K562 (cell line): ENCODE results near the gene MAML1. TPM values are rescaled to one million over a fixed set of nuclear protein-coding genes. Genes with fewer than 3 reads are reported as not detected.

ENCODE experiments used
- BCL6 ChIP-seq: fragments of 250-450 bp; sonication (Bioruptor Pico); IDR thresholded peaks from 2 replicates; pipeline ENCODE4 v1.4.0; 2020
- BRD4 ChIP-seq: fragments of 200-600 bp; sonication (generic); IDR thresholded peaks from 2 replicates; pipeline ENCODE4 v1.6.1; 2017; ENCODE audit warnings: inconsistent platforms
- BRD9 ChIP-seq: fragments of 450-650 bp; IDR thresholded peaks from 2 replicates; pipeline ENCODE4 v1.6.1; 2018; ENCODE audit warnings: low read depth; ENCODE audit not compliant: partially characterized antibody
- CEBPB ChIP-seq: fragments of 450-650 bp; IDR thresholded peaks from 2 replicates; pipeline ENCODE4 v1.6.1; 2016; ENCODE audit warnings: missing genetic modification characterization, missing compliant biosample characterization
- ETV1 ChIP-seq: fragments of 450-650 bp; conservative IDR thresholded peaks from 2 replicates; pipeline ENCODE4 v1.6.1; 2016; ENCODE audit warnings: missing genetic modification characterization, control low read depth, low read depth, missing compliant biosample characterization
- IRF2 ChIP-seq: sonication (generic); formaldehyde crosslinking; IDR thresholded peaks from 2 replicates; pipeline ENCODE4 v1.8.1; 2022; ENCODE audit warnings: mild to moderate bottlenecking, missing genetic modification reagents
- MED1 ChIP-seq: sonication (generic); formaldehyde crosslinking; IDR thresholded peaks from 2 replicates; pipeline ENCODE4 v1.8.1; 2023; ENCODE audit warnings: missing genetic modification reagents, borderline replicate concordance
- MYC ChIP-seq, 2 experiments: fragments of 250-450 bp in 1 of 2; sonication (Bioruptor Pico) in 1 of 2; IDR thresholded peaks; 2 replicates each; pipeline versions ENCODE4 v1.5.1 to v1.6.1; 2012 to 2021; ENCODE audit warnings: low read depth in 2 of 2, borderline replicate concordance in 1 of 2, improper control_type of control experiment in 1 of 2, low read length in 1 of 2, mild to moderate bottlenecking in 1 of 2, moderate library complexity in 1 of 2
- NONO ChIP-seq, 2 experiments: fragments of 200-400 bp in 1 of 2; fragments of 450-650 bp in 1 of 2; formaldehyde crosslinking in 1 of 2; IDR thresholded peaks; 2 replicates each; pipeline ENCODE4 v1.6.1; 2017; ENCODE audit warnings: low read depth in 2 of 2, mild to moderate bottlenecking in 2 of 2, moderate library complexity in 2 of 2, low read length in 1 of 2
- PHF8 ChIP-seq: fragments of 200-600 bp; sonication (generic); IDR thresholded peaks from 2 replicates; pipeline ENCODE4 v1.6.1; 2012; ENCODE audit warnings: mixed run types, mild to moderate bottlenecking, inconsistent platforms, low read length, moderate library complexity, borderline replicate concordance
- POLR2G ChIP-seq: fragments of 200-400 bp; formaldehyde crosslinking; IDR thresholded peaks from 2 replicates; pipeline ENCODE4 v1.6.1; 2017; ENCODE audit warnings: low read depth, mild to moderate bottlenecking, antibody characterized with exemption, low read length, moderate library complexity
- RBBP5 ChIP-seq: fragments of 200-600 bp; sonication (generic); IDR thresholded peaks from 2 replicates; pipeline ENCODE4 v1.6.1; 2012; ENCODE audit warnings: borderline replicate concordance, mild to moderate bottlenecking, low read length, control low read depth, inconsistent platforms; ENCODE audit not compliant: insufficient read depth, poor library complexity, severe bottlenecking
- TRIM28 ChIP-seq: fragments of 450-650 bp; IDR thresholded peaks from 2 replicates; pipeline ENCODE4 v1.6.1; 2017
- XRCC4 ChIP-seq: IDR thresholded peaks from one replicate; pipeline ENCODE4 v1.6.1; 2011; ENCODE audit not compliant: insufficient read depth, insufficient read length; ENCODE audit errors: extremely low read depth
- ZBTB49 ChIP-seq: sonication (generic); formaldehyde crosslinking; IDR thresholded peaks from 2 replicates; pipeline ENCODE4 v1.8.0; 2022; ENCODE audit warnings: missing genetic modification reagents, mild to moderate bottlenecking, borderline replicate concordance
- ZNF143 ChIP-seq: sonication (generic); formaldehyde crosslinking; IDR thresholded peaks from 2 replicates; pipeline ENCODE4 v1.9.0; 2022; ENCODE audit warnings: mild to moderate bottlenecking, missing genetic modification reagents
- ZNF449 ChIP-seq: fragments of 250-450 bp; sonication (Bioruptor Pico); IDR thresholded peaks from 2 replicates; pipeline ENCODE4 v1.8.0; 2022; ENCODE audit warnings: moderate library complexity, mild to moderate bottlenecking, inconsistent platforms
- ZNF79 ChIP-seq: fragments of 250-450 bp; sonication (Bioruptor Pico); IDR thresholded peaks from 2 replicates; pipeline ENCODE4 v1.4.0; 2020; ENCODE audit warnings: low read depth, mild to moderate bottlenecking, moderate library complexity
- polyA plus RNA-seq, 8 experiments: library from polyadenylated mRNA; depleted of rRNA in 4 of 8; stranded (reverse) in 5 of 8; unstranded in 3 of 8; fragments of >200 nt; fragmentation: Nextera tagmentation in 2 of 8; fragmentation: Illumina TruSeq in 1 of 8; extraction: Ambion mirVana in 2 of 8; extraction: Trizol in 1 of 8; gene quantifications; 2 replicates each; pipeline versions ENCODE4 v1.2.1 to v1.2.3, GENCODE V29; 2011 to 2014; ENCODE audit warnings: inconsistent platforms in 1 of 8, missing spikeins in 1 of 8
- total RNA-seq, 7 experiments: library from RNA; depleted of rRNA in 6 of 7; stranded (reverse); fragments of >200 nt in 6 of 7; fragmentation: Illumina TruSeq in 2 of 7; extraction: Trizol in 2 of 7; gene quantifications; 2 replicates each; pipeline versions ENCODE4 v1.2.1 to v1.2.3, GENCODE V29; 2011 to 2021; ENCODE audit warnings: low replicate concordance in 1 of 7
- TF ChIP-seq, protein P1 (sequence below): fragments of 450-650 bp; IDR thresholded peaks from 2 replicates; pipeline ENCODE4 v1.6.1; 2014; ENCODE audit warnings: low read depth, mild to moderate bottlenecking, moderate library complexity, borderline replicate concordance
- TF ChIP-seq, protein P2 (sequence below): fragments of 450-650 bp; formaldehyde crosslinking; IDR thresholded peaks from 2 replicates; pipeline ENCODE4 v1.4.0; 2022; ENCODE audit warnings: mild to moderate bottlenecking, moderate library complexity

The MAML1 gene
- total and polyA plus RNA-seq, 9 of the 15 experiments (the other 6 are each of a cell fraction or from before 2014, with no cell fraction given): 0.32 to 18.4 (median 7.0) TPM

DNA sequence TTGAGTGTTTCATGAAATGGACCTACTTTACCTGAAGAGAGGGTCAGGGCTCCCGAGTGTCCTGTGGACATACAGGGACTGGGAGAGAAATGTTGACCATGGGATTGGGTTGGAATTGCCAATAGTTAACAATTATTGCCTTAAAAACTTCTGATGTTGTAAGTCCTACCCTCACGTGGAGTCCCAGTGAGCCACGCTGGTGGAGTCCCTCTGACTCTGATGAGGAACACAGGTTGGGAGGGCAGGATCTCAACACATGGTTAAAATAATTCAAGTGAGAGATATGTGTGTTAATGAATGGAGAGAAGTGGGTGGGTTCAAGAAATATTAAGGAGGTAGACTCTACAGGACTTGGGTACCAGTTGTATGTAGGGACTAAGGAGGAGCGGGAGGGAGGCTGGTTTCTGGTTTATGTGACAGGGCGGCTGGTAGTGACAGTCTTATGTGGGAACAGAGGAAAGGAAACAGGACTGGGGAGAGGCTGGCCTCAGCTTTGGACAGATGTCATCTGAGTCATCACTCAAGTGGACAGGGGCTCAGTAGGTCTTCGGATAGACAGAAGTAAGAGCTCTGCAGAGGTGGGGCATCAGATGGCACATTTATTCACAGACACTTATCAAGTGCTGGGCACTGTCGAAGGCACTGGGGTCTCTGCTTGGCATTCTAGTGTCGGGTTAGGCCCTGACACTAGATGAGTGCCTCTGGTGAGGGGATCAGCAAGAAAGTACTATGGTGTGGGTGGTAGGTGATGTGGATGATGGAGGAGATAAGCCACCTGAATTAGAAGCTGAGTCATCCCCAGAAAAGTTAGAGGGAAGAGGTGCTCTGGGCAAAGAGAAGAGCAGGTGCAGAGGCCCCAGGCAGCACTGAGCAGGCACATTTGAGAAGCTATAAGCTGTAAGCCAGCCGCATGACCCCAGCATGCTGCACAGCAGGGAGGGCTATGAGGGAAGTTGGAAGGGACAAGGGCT, 27.2 kb downstream of the MAML1 start (continued):
- TF ChIP-seq ZNF449: no peak
- TF ChIP-seq BRD9: no peak
- no peak for TF ChIP-seq BRD4
- no peak for TF ChIP-seq ZNF79 (CRISPR knock-in tag)
- no peak for TF ChIP-seq NONO (IDR thresholded peaks at IDR 0.05; ENCODE audit: low read depth in 2 of 2, low read length in 1 of 2)
- TF ChIP-seq ZBTB49 (CRISPR knock-in tag): no peak
- TF ChIP-seq MYC (IDR thresholded peaks at IDR 0.05; ENCODE audit: low read depth, low read length): no peak
- no peak for TF ChIP-seq MYC (CRISPR knock-in tag; IDR thresholded peaks at IDR 0.05; ENCODE audit: borderline replicate concordance, low read depth)
- TF ChIP-seq PHF8: no peak
- TF ChIP-seq TRIM28: no peak
- no peak for TF ChIP-seq IRF2 (CRISPR knock-in tag)
- TF ChIP-seq POLR2G: no peak
- no peak for TF ChIP-seq ETV1 (tag)
- TF ChIP-seq, protein P1, sequence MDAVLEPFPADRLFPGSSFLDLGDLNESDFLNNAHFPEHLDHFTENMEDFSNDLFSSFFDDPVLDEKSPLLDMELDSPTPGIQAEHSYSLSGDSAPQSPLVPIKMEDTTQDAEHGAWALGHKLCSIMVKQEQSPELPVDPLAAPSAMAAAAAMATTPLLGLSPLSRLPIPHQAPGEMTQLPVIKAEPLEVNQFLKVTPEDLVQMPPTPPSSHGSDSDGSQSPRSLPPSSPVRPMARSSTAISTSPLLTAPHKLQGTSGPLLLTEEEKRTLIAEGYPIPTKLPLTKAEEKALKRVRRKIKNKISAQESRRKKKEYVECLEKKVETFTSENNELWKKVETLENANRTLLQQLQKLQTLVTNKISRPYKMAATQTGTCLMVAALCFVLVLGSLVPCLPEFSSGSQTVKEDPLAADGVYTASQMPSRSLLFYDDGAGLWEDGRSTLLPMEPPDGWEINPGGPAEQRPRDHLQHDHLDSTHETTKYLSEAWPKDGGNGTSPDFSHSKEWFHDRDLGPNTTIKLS: no peak
- TF ChIP-seq RBBP5: no peak
- no peak for TF ChIP-seq BCL6
- no peak for TF ChIP-seq MED1 (CRISPR knock-in tag)
- TF ChIP-seq XRCC4: no peak
- no peak for TF ChIP-seq CEBPB (tag)
- no peak for TF ChIP-seq ZNF143
- TF ChIP-seq, protein P2, sequence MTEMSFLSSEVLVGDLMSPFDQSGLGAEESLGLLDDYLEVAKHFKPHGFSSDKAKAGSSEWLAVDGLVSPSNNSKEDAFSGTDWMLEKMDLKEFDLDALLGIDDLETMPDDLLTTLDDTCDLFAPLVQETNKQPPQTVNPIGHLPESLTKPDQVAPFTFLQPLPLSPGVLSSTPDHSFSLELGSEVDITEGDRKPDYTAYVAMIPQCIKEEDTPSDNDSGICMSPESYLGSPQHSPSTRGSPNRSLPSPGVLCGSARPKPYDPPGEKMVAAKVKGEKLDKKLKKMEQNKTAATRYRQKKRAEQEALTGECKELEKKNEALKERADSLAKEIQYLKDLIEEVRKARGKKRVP (CRISPR knock-in tag): no peak
